Choroid plexus epithelial cell (primary cell): ENCODE measurements around the gene MCOLN2.

ENCODE experiments used
- DNase-seq: peaks from one replicate; pipeline ENCODE4 v3.0.0-alpha.2; 2010; ENCODE audit warnings: low read depth
- H3K4me3 ChIP-seq: 2 replicates; pipeline ENCODE4 v1.5.1; 2011; ENCODE audit warnings: low read depth, mild to moderate bottlenecking, control low read depth, low read length, moderate library complexity
- CTCF ChIP-seq: conservative IDR thresholded peaks from 2 replicates; pipeline ENCODE4 v1.5.1; 2011; ENCODE audit warnings: low read depth, mild to moderate bottlenecking, control low read depth, inconsistent platforms, low read length, moderate library complexity

MCOLN2 gene

DNA sequence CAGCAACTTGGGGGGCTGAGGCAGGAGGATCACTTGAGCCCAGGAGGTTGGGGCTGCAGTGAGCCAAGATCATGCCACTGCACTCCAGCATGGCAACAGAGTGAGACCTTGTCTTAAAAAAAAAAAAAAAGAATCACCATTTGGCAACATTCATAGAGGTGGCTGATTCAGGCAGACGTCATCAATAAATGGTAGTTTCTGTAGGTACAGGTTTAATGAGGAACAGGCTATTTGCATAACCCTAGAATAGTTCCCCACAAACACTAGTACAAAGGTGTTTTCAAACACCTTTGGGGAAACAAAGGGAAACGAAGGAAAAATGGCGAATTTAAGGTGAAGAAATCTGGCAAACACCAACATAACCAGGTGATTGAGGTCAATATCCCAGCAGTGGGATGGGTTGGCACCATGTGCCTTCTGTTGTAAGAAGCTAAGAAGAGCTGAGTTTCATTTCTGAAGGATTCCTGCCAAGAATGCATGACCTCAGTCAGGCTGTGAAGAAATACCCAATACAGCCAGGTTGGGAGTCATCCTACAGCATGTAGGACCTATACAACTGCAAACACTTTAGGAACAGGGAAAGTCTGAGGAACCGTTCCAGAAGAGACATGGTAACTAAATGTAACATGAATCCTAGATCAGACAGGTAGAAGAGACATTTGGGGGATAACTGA lies 109.5 kb downstream of the MCOLN2 start:
- no peak for TF ChIP-seq CTCF
- no peak overlapping the region for H3K4me3 ChIP-seq
- peak; percentile 77 for DNase-seq

GRCh38 chr1:84885469-84885868 lies 111.4 kb downstream of the MCOLN2 start:
- TF ChIP-seq CTCF, result no peak
- DNase-seq, result no peak
- H3K4me3 ChIP-seq, result no peak overlapping the region

GRCh38 chr1:84884671-84885389 lies 112.1 kb downstream of the MCOLN2 start:
- DNase-seq, result no peak
- H3K4me3 ChIP-seq, result no peak overlapping the region
- TF ChIP-seq CTCF, result no peak

GRCh38 chr1:84883286-84883685 lies 113.6 kb downstream of the MCOLN2 start:
- H3K4me3 ChIP-seq, result no peak overlapping the region
- peak; percentile 35 for DNase-seq
- TF ChIP-seq CTCF, result no peak

- peak; percentile 73 for DNase-seq
- TF ChIP-seq CTCF, result no peak
- no peak overlapping the region for H3K4me3 ChIP-seq
Measured at GRCh38 chr1:84877592-84877991, 119.3 kb downstream of the MCOLN2 start.

- DNase-seq, result no peak
- no peak for TF ChIP-seq CTCF
- no peak overlapping the region for H3K4me3 ChIP-seq
Measured at GRCh38 chr1:84876353-84876752, 120.6 kb downstream of the MCOLN2 start.
